Measurements from ENCODE around the gene RNF151. TPM values are rescaled to one million over a fixed set of nuclear protein-coding genes. Genes with fewer than 3 reads are reported as not detected.

RNF151 gene
- total and polyA plus RNA-seq, 10 of the 15 experiments (the other 5 are each of a cell fraction or from before 2014, with no cell fraction given) = 0.17 to 0.56 TPM; not detected in 8

GRCh38 chr16:1981398-1981836 is 14.8 kb downstream of the RNF151 start, which contains the start of gene NOXO1 (continued):
- TF ChIP-seq FOS (IDR thresholded peaks at IDR 0.05; ENCODE audit: borderline replicate concordance, extremely low read depth, insufficient read length) (no peak), ASH2L (IDR thresholded peaks at IDR 0.05; ENCODE audit: borderline replicate concordance, low read depth) (no peak), TCF7 (IDR thresholded peaks at IDR 0.05; ENCODE audit: borderline replicate concordance) (no peak), STAT3 (IDR thresholded peaks at IDR 0.05; ENCODE audit: low read depth, low read length) (no peak), ELK1 (IDR thresholded peaks at IDR 0.05; ENCODE audit: low read depth, low read length) (no peak), HDAC6 (IDR thresholded peaks at IDR 0.05; ENCODE audit: unreplicated experiment) (no peak), HDAC2 (IDR thresholded peaks at IDR 0.05) (no peak), SMAD1 (IDR thresholded peaks at IDR 0.05; ENCODE audit: low read depth, partially characterized antibody) (no peak), RAD21 (IDR thresholded peaks at IDR 0.05; ENCODE audit: insufficient read depth, low read depth, low read length) (no peak), ZSCAN29 (IDR thresholded peaks at IDR 0.05) (no peak), ZBTB4 (CRISPR knock-in tag; IDR thresholded peaks at IDR 0.05) (no peak), ATF7 (IDR thresholded peaks at IDR 0.05; ENCODE audit: low read depth) (peak; percentile 75), E4F1 (IDR thresholded peaks at IDR 0.05; ENCODE audit: borderline replicate concordance, partially characterized antibody) (no peak), MTA3 (IDR thresholded peaks at IDR 0.05; ENCODE audit: borderline replicate concordance, low read length) (peak; percentile 70; the same call in 1 of the 2 replicates), EED (IDR thresholded peaks at IDR 0.05; ENCODE audit: low read depth) (no peak), IKZF1 (conservative IDR thresholded peaks at IDR 0.05) (0 out of 2 replicates have a peak, but pooled peaks have one; percentile 30)

All from GM12878 (cell line).